MCF 10A (cell line): Measurements from ENCODE around the gene CRNN. TPM values are rescaled to one million over a fixed set of nuclear protein-coding genes. Genes with fewer than 3 reads are reported as not detected.

ENCODE experiments used
- Bru-seq: library from RNA; stranded (reverse); fragments of 400-500 nt; gene quantifications from one replicate; lab custom pipeline; 2021; lab: Mats Ljungman, UMichigan
- BruChase-seq, 2 experiments: library from RNA; stranded (reverse); fragments of 400-500 nt; gene quantifications; one replicate each; lab custom pipeline; 2021; lab: Mats Ljungman, UMichigan
- BruUV-seq: library from RNA; stranded (reverse); fragments of 400-500 nt; replicated peaks from 2 replicates; lab custom pipeline; 2021; lab: Mats Ljungman, UMichigan
- CTCF ChIA-PET: fragments of 300-600 bp; sonication (Branson Sonifier 250); formaldehyde crosslinking; extraction: SDS; loops from one replicate; lab custom pipeline; 2021; ENCODE audit warnings: antibody characterized with exemption, inconsistent platforms; lab: Yijun Ruan, JAX
- POLR2A ChIA-PET: fragments of 300-600, 350-650 bp; sonication (Branson Sonifier 250); formaldehyde crosslinking; extraction: SDS; loops from one replicate; lab custom pipeline; 2020; ENCODE audit warnings: antibody characterized with exemption, inconsistent platforms; lab: Yijun Ruan, JAX
- DNase-seq: peaks from one replicate; pipeline ENCODE4 v3.0.0-alpha.2; 2018; ENCODE audit not compliant: unreplicated experiment
- H3K27ac Mint-ChIP-seq: one replicate; pipeline ENCODE4 v1.8.0; 2022; ENCODE audit warnings: mild to moderate bottlenecking, low read depth, mixed read lengths; ENCODE audit not compliant: unreplicated experiment
- H3K27me3 Mint-ChIP-seq: one replicate; pipeline ENCODE4 v1.8.0; 2022; ENCODE audit warnings: mixed read lengths; ENCODE audit not compliant: insufficient read depth, unreplicated experiment
- H3K36me3 Mint-ChIP-seq: one replicate; pipeline ENCODE4 v1.8.0; 2022; ENCODE audit warnings: mild to moderate bottlenecking, moderate library complexity, mixed read lengths; ENCODE audit not compliant: insufficient read depth, unreplicated experiment
- H3K4me1 Mint-ChIP-seq: one replicate; pipeline ENCODE4 v1.8.0; 2022; ENCODE audit warnings: mixed read lengths; ENCODE audit not compliant: insufficient read depth, unreplicated experiment
- H3K4me3 Mint-ChIP-seq: one replicate; pipeline ENCODE4 v1.8.0; 2022; ENCODE audit warnings: mild to moderate bottlenecking, moderate library complexity, mixed read lengths; ENCODE audit not compliant: unreplicated experiment
- H3K9me3 Mint-ChIP-seq: one replicate; pipeline ENCODE4 v1.8.0; 2022; ENCODE audit warnings: mixed read lengths; ENCODE audit not compliant: unreplicated experiment
- intact Hi-C: fragments of 100-400 bp; cut with micrococcal nuclease; formaldehyde crosslinking; loops from 2 replicates; pipeline ENCODE4 v1.14.1; 2022
- long read RNA-seq: library from polyadenylated mRNA; stranded (forward); transcript quantifications from one replicate; pipeline ENCODE4 v2.0.0, GENCODE V29; 2022
- total RNA-seq: library from RNA; stranded (reverse); gene quantifications from 2 replicates; pipeline ENCODE4 v1.2.3, GENCODE V29; 2022
- TF ChIP-seq, protein P1 (sequence below): fragments of 200-600 bp; IDR thresholded peaks from one replicate; pipeline ENCODE4 v1.8.0; 2022; ENCODE audit warnings: antibody characterized with exemption, mild to moderate bottlenecking; ENCODE audit not compliant: unreplicated experiment

Gene CRNN
- total RNA-seq (not detected in 2 replicates), Bru-seq, nascent RNA (not detected), BruChase-seq, experiment 1, labeled RNA remaining after a 6-hour chase (not detected), BruChase-seq, experiment 2, labeled RNA remaining after a 2-hour chase (not detected)
- long read RNA-seq, result 0 reads

DNA sequence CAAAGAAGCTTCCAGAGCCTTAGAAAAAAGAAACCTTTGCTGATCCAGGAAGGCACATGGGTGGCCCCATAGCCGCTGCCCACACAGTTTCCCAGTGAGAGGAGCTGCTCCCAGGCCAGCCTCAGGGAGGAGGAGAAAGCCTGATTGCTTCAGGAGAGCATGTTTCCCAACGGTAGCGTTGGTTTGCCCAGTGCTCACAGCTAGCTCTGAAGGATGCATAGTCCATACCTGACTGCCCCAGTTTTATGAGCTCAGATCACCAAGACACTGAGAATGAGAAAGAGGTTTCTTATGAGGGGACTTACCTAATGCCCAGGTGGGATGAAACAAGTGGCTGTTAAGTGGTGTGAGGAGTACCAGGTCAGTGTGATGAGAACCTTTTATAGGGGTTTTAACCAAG is at the start of gene CRNN:
Gene CRNN, minus strand, starts transcription at position 355 of the 400 bp plus-strand sequence. CDS start 2,030 bp downstream, outside the sequence.
- no TSS peak for BruUV-seq
- CTCF ChIA-PET, result interaction anchor here (0.6 to 1.3 kb wide), 6 partner anchors 9 to 392 kb away, joined by 3 to 5 read pairs (median 3); no protein-coding TSS in a partner anchor

DNA sequence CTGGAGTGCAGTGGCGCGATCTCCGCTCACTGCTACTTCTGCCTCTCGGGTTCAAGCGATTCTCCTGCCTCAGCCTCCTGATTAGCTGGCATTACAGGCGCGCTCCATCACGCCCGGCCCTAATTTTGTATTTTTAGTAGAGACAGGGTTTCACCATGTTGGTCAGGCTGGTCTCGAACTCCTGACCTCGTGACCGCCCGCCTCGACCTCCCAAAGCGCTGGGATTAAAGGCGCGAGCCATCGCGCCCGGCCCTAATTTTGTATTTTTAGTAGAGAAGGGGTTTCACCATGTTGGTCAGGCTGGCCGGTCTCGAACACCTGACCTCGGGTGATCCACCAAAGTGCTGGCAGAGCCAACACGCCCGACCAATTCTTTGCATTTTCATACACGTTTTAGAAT is 48.6 kb upstream of the CRNN start:
- intact Hi-C loops, result no loop called here
- TF ChIP-seq, protein P1, sequence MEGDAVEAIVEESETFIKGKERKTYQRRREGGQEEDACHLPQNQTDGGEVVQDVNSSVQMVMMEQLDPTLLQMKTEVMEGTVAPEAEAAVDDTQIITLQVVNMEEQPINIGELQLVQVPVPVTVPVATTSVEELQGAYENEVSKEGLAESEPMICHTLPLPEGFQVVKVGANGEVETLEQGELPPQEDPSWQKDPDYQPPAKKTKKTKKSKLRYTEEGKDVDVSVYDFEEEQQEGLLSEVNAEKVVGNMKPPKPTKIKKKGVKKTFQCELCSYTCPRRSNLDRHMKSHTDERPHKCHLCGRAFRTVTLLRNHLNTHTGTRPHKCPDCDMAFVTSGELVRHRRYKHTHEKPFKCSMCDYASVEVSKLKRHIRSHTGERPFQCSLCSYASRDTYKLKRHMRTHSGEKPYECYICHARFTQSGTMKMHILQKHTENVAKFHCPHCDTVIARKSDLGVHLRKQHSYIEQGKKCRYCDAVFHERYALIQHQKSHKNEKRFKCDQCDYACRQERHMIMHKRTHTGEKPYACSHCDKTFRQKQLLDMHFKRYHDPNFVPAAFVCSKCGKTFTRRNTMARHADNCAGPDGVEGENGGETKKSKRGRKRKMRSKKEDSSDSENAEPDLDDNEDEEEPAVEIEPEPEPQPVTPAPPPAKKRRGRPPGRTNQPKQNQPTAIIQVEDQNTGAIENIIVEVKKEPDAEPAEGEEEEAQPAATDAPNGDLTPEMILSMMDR, result no peak
- no peak overlapping the region for H3K4me3 Mint-ChIP-seq
- no TSS peak for BruUV-seq
- no peaks in the 10 kb centered on the region for H3K27me3 Mint-ChIP-seq
- no peaks in the 10 kb centered on the region for H3K36me3 Mint-ChIP-seq
- peaks cover 14% of the 10 kb centered on the region for H3K9me3 Mint-ChIP-seq
- ChIA-PET POLR2A (no interaction called here), CTCF (interaction anchor here (0.6 to 1.1 kb wide), 4 partner anchors 19 to 419 kb away, joined by 3 to 4 read pairs (median 3); no protein-coding TSS in a partner anchor)
- peaks cover 17% of the 10 kb centered on the region for H3K4me1 Mint-ChIP-seq
- no peak for DNase-seq
- H3K27ac Mint-ChIP-seq, result no peak overlapping the region

More for the DNA sequence above, at the start of gene CRNN:
- intact Hi-C loops, result no loop called here
- DNase-seq, result no peak
- no peaks in the 10 kb centered on the region for H3K9me3 Mint-ChIP-seq
- no peaks in the 10 kb centered on the region for H3K36me3 Mint-ChIP-seq
- H3K27ac Mint-ChIP-seq, result no peak within 1 kb of the TSS
- H3K4me1 Mint-ChIP-seq, result no peaks in the 10 kb centered on the region
- no peak within 1 kb of the TSS for H3K4me3 Mint-ChIP-seq
- H3K27me3 Mint-ChIP-seq, result peaks cover 50% of the 10 kb centered on the region
- TF ChIP-seq, protein P1, result no peak
- POLR2A ChIA-PET, result no interaction called here

DNA sequence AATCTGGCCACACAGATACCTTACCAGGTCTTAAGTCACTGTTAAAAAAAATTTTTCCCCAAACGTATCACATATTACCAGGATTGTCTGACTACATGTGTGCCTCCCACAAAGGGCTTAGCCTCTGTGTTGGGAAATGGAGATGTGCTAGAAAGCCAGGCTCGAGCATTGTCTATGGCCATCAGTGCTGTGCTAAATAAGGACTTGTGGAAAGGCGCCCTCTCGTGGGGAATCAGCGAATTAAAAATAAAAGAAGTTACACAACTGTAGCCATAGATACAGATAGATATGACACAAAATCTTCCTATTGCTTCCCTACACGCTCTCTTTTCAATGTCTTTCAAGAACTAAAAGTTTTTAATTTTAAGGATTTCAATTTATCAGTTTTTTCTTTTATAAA is 47.5 kb upstream of the CRNN start:
- ChIA-PET POLR2A (interaction anchor here (1.0 kb wide), 1 partner anchor 28 kb away, joined by 3 read pairs; no protein-coding TSS in a partner anchor), CTCF (interaction anchor here (0.7 to 1.5 kb wide), 8 partner anchors 14 to 303 kb away, joined by 3 to 8 read pairs (median 4); no protein-coding TSS in a partner anchor)
- no peaks in the 10 kb centered on the region for H3K27me3 Mint-ChIP-seq
- H3K36me3 Mint-ChIP-seq, result no peaks in the 10 kb centered on the region
- BruUV-seq, result no TSS peak
- H3K9me3 Mint-ChIP-seq, result peaks cover 6% of the 10 kb centered on the region
- intact Hi-C loops, result loop anchor here (1.0 kb wide), 1 partner anchor 72 kb away; no protein-coding TSS in a partner anchor
- H3K4me1 Mint-ChIP-seq, result peaks cover 17% of the 10 kb centered on the region
- TF ChIP-seq, protein P1, result peak; percentile 77
- peak; percentile 87 for DNase-seq
- H3K27ac Mint-ChIP-seq, result no peak overlapping the region
- no peak overlapping the region for H3K4me3 Mint-ChIP-seq

DNA sequence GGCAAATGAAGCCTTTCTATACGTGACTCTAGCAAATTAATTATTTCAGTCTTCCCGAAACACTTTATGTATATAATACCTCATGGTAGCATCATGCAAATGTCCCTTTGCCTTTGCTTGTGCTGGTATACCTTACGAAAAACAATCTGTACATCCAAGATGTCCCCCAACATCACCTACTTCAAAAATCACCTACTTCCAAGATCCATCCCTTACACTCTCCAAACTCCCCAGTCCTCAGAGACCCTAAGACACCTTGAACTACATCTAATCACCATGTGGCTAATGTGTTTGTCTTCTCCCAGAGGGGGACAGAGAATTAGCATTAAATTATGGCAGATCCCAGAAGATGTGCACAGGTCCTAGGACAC is 46.5 kb upstream of the CRNN start:
- CTCF ChIA-PET, result interaction anchor here (0.6 to 3.6 kb wide), 39 partner anchors 10 to 838 kb away, joined by 3 to 187 read pairs (median 10); partner anchors contain the start of gene HRNR
- no peaks in the 10 kb centered on the region for H3K27me3 Mint-ChIP-seq
- no peaks in the 10 kb centered on the region for H3K36me3 Mint-ChIP-seq
- POLR2A ChIA-PET, result interaction anchor here (0.7 to 0.9 kb wide), 2 partner anchors 112 to 231 kb away, joined by 4 read pairs; no protein-coding TSS in a partner anchor
- H3K9me3 Mint-ChIP-seq, result peaks cover under 1% of the 10 kb centered on the region
- no peak overlapping the region for H3K4me3 Mint-ChIP-seq
- intact Hi-C loops, result no loop called here
- H3K4me1 Mint-ChIP-seq, result peaks cover 17% of the 10 kb centered on the region
- no peak for DNase-seq
- TF ChIP-seq, protein P1, result no peak
- no peak overlapping the region for H3K27ac Mint-ChIP-seq
- no TSS peak for BruUV-seq
